ENCODE measurements around the gene TRPV4. TPM values are rescaled to one million over a fixed set of nuclear protein-coding genes. Genes with fewer than 3 reads are reported as not detected.
"Not testable (repeated sequence)": the region's sequence is repeated elsewhere in the genome, so short reads cannot be mapped to it uniquely, and the experiment has no call there.

TRPV4 gene
- total RNA-seq, 1 experiment from 2014 or later = 2.9 TPM

GRCh38 chr12:109855377-109855776, 22.2 kb upstream of the TRPV4 start:
- DNase-seq (ENCODE audit: low spot score) = no peak
- no peaks in the 10 kb centered on the region for H3K27me3 Mint-ChIP-seq (ENCODE audit: low read depth)
- POLR2A ChIA-PET = interaction anchor here (0.5 kb wide), 1 partner anchor 80 kb away, joined by 3 read pairs; no protein-coding TSS in a partner anchor
- H3K9me3 Mint-ChIP-seq = no peaks in the 10 kb centered on the region
- no peak for ATAC-seq
- H3K27ac Mint-ChIP-seq = no peak overlapping the region
- no peaks in the 10 kb centered on the region for H3K4me1 Mint-ChIP-seq
- H3K4me3 Mint-ChIP-seq = no peak overlapping the region
- no peak for TF ChIP-seq FOXP4 (CRISPR knock-in tag; IDR thresholded peaks at IDR 0.05)
- H3K36me3 Mint-ChIP-seq = peaks cover 6% of the 10 kb centered on the region; the same call in 1 of the 2 replicates
- CTCF ChIA-PET = interaction anchor here (4.7 kb wide), 1 partner anchor 55 kb away, joined by 43 read pairs; no protein-coding TSS in a partner anchor

- H3K4me3 Mint-ChIP-seq; H3K9me3 Mint-ChIP-seq; H3K27ac Mint-ChIP-seq; H3K36me3 Mint-ChIP-seq; H3K27me3 Mint-ChIP-seq (ENCODE audit: low read depth); POLR2A ChIA-PET; H3K4me1 Mint-ChIP-seq; ATAC-seq; DNase-seq (ENCODE audit: low spot score): not testable (repeated sequence)
- CTCF ChIA-PET = interaction anchor here (0.6 to 1.0 kb wide), 3 partner anchors 9 to 233 kb away, joined by 3 to 5 read pairs (median 5); no protein-coding TSS in a partner anchor
- TF ChIP-seq ZNF121 (CRISPR knock-in tag; IDR thresholded peaks at IDR 0.05) = peak; percentile 62; the same call in 1 of the 2 replicates
Observed at GRCh38 chr12:109850518-109850917, 17.3 kb upstream of the TRPV4 start.

- Mint-ChIP-seq H3K9me3 (no peaks in the 10 kb centered on the region), H3K4me3 (no peak overlapping the region), H3K27ac (no peak overlapping the region; the same call in 1 of the 2 replicates), H3K4me1 (peaks cover 4% of the 10 kb centered on the region; the same call in 1 of the 2 replicates), H3K27me3 (ENCODE audit: low read depth) (no peaks in the 10 kb centered on the region; the same call in 1 of the 2 replicates), H3K36me3 (peaks cover 3% of the 10 kb centered on the region; the same call in 1 of the 2 replicates)
- ATAC-seq = no peak
- no peak for DNase-seq (ENCODE audit: low spot score)
- POLR2A ChIA-PET = no interaction called here
- CTCF ChIA-PET = interaction anchor here (0.7 to 2.8 kb wide), 6 partner anchors 41 to 83 kb away, joined by 3 to 14 read pairs (median 3); no protein-coding TSS in a partner anchor
- no peak for TF ChIP-seq CREB1 (CRISPR knock-in tag; IDR thresholded peaks at IDR 0.05)
- TF ChIP-seq MLX (CRISPR knock-in tag; IDR thresholded peaks at IDR 0.05) = no peak
- TF ChIP-seq, protein P1, sequence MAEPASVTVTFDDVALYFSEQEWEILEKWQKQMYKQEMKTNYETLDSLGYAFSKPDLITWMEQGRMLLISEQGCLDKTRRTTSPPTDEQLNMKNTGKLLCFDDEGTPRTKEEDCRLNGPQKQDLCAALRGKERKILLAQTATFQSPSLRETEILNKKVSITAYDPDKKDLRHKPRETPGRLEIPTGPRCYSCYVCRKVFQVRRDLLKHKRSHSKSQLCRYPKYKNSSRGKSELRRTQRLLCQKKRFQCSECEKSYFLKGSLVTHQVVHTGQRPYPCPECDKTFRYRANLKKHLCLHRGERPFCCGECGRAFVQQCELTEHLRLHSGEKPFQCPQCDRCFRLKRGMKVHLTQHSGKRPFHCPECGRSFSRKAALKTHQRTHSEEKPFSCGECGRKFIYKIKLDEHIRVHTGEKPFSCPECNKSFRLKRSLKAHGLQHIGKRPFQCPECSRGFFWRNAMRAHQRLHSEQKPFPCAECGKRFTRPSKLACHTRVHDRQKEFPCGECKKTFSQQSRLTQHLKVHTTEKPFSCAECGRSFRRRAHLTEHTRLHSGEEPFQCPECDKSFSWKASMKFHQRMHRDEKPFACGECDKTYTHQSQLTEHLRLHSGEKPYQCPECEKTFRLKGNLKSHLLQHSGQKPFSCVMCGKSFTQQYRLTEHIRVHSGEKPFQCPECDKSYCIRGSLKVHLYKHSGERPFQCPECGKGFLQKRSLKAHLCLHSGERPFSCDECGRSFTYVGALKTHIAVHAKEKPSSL (CRISPR knock-in tag; conservative IDR thresholded peaks at IDR 0.05) = no peak
- TF ChIP-seq CBFB (CRISPR knock-in tag; IDR thresholded peaks at IDR 0.05; ENCODE audit: low read depth) = no peak
- TF ChIP-seq HMGXB4 (CRISPR knock-in tag; IDR thresholded peaks at IDR 0.05) = no peak
- TF ChIP-seq, protein P2, sequence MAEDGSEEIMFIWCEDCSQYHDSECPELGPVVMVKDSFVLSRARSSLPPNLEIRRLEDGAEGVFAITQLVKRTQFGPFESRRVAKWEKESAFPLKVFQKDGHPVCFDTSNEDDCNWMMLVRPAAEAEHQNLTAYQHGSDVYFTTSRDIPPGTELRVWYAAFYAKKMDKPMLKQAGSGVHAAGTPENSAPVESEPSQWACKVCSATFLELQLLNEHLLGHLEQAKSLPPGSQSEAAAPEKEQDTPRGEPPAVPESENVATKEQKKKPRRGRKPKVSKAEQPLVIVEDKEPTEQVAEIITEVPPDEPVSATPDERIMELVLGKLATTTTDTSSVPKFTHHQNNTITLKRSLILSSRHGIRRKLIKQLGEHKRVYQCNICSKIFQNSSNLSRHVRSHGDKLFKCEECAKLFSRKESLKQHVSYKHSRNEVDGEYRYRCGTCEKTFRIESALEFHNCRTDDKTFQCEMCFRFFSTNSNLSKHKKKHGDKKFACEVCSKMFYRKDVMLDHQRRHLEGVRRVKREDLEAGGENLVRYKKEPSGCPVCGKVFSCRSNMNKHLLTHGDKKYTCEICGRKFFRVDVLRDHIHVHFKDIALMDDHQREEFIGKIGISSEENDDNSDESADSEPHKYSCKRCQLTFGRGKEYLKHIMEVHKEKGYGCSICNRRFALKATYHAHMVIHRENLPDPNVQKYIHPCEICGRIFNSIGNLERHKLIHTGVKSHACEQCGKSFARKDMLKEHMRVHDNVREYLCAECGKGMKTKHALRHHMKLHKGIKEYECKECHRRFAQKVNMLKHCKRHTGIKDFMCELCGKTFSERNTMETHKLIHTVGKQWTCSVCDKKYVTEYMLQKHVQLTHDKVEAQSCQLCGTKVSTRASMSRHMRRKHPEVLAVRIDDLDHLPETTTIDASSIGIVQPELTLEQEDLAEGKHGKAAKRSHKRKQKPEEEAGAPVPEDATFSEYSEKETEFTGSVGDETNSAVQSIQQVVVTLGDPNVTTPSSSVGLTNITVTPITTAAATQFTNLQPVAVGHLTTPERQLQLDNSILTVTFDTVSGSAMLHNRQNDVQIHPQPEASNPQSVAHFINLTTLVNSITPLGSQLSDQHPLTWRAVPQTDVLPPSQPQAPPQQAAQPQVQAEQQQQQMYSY (CRISPR knock-in tag; IDR thresholded peaks at IDR 0.05) = no peak
- TF ChIP-seq ZNF671 (CRISPR knock-in tag; IDR thresholded peaks at IDR 0.05) = no peak
- TF ChIP-seq RELA (CRISPR knock-in tag; IDR thresholded peaks at IDR 0.05; ENCODE audit: borderline replicate concordance) = no peak
- TF ChIP-seq ZBTB43 (CRISPR knock-in tag; IDR thresholded peaks at IDR 0.05) = no peak
- TF ChIP-seq, protein P3, sequence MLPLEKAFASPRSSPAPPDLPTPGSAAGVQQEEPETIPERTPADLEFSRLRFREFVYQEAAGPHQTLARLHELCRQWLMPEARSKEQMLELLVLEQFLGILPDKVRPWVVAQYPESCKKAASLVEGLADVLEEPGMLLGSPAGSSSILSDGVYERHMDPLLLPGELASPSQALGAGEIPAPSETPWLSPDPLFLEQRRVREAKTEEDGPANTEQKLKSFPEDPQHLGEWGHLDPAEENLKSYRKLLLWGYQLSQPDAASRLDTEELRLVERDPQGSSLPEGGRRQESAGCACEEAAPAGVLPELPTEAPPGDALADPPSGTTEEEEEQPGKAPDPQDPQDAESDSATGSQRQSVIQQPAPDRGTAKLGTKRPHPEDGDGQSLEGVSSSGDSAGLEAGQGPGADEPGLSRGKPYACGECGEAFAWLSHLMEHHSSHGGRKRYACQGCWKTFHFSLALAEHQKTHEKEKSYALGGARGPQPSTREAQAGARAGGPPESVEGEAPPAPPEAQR (CRISPR knock-in tag; IDR thresholded peaks at IDR 0.05) = no peak
- TF ChIP-seq, protein P4, sequence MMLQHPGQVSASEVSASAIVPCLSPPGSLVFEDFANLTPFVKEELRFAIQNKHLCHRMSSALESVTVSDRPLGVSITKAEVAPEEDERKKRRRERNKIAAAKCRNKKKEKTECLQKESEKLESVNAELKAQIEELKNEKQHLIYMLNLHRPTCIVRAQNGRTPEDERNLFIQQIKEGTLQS (CRISPR knock-in tag; conservative IDR thresholded peaks at IDR 0.05) = no peak
- TF ChIP-seq CREM (CRISPR knock-in tag; IDR thresholded peaks at IDR 0.05) = no peak
- TF ChIP-seq ZBTB21 (CRISPR knock-in tag; IDR thresholded peaks at IDR 0.05; ENCODE audit: borderline replicate concordance) = no peak
- TF ChIP-seq ESRRA (CRISPR knock-in tag; IDR thresholded peaks at IDR 0.05; ENCODE audit: borderline replicate concordance) = no peak
Observed at GRCh38 chr12:109847142-109847735, 14.0 kb upstream of the TRPV4 start.
